Kidney epithelial cell (primary cell): ENCODE data around the gene EFHC1. TPM values are rescaled to one million over a fixed set of nuclear protein-coding genes. Genes with fewer than 3 reads are reported as not detected.

ENCODE experiments used
- DNase-seq: peaks from one replicate; pipeline ENCODE4 v3.0.0-alpha.2; 2010; ENCODE audit warnings: low read depth
- H3K27me3 ChIP-seq: 2 replicates; pipeline ENCODE4 v1.6.0; 2011; ENCODE audit warnings: low read length; ENCODE audit not compliant: control insufficient read depth, insufficient read depth
- H3K36me3 ChIP-seq: 2 replicates; pipeline ENCODE4 v1.5.1; 2011; ENCODE audit warnings: low read length; ENCODE audit not compliant: control insufficient read depth, insufficient read depth
- H3K4me3 ChIP-seq: 2 replicates; pipeline ENCODE4 v1.5.1; 2011; ENCODE audit warnings: low read depth, mild to moderate bottlenecking, control low read depth, low read length
- total RNA-seq: library from RNA; depleted of rRNA; stranded (reverse); fragments of >200 nt; gene quantifications from 2 replicates; pipeline ENCODE4 v1.2.3, GENCODE V29; 2015
- TF ChIP-seq, protein P1 (sequence below): IDR thresholded peaks from 2 replicates; pipeline ENCODE4 v1.5.1; 2011; ENCODE audit warnings: mild to moderate bottlenecking, moderate library complexity, low read length, control low read depth, inconsistent platforms; ENCODE audit not compliant: insufficient read depth, poor library complexity, severe bottlenecking

EFHC1 gene
- total RNA-seq, 1 donor from 2014 or later: 22.9 TPM

DNA sequence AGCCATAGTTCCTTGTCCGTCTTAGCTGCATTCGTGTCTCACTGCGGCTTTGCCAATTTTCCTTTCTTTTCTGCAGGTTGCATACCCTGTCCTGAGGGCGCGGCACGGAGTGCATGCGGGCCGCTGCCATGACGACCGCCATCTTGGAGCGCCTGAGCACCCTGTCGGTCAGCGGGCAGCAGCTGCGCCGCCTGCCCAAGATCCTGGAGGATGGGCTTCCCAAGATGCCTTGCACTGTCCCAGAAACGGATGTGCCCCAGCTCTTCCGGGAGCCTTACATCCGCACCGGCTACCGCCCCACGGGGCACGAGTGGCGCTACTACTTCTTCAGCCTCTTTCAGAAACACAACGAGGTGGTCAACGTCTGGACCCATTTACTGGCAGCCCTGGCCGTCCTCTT is 17.1 kb upstream of the EFHC1 start:
- DNase-seq: no peak
- TF ChIP-seq, protein P1, sequence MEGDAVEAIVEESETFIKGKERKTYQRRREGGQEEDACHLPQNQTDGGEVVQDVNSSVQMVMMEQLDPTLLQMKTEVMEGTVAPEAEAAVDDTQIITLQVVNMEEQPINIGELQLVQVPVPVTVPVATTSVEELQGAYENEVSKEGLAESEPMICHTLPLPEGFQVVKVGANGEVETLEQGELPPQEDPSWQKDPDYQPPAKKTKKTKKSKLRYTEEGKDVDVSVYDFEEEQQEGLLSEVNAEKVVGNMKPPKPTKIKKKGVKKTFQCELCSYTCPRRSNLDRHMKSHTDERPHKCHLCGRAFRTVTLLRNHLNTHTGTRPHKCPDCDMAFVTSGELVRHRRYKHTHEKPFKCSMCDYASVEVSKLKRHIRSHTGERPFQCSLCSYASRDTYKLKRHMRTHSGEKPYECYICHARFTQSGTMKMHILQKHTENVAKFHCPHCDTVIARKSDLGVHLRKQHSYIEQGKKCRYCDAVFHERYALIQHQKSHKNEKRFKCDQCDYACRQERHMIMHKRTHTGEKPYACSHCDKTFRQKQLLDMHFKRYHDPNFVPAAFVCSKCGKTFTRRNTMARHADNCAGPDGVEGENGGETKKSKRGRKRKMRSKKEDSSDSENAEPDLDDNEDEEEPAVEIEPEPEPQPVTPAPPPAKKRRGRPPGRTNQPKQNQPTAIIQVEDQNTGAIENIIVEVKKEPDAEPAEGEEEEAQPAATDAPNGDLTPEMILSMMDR: no peak

DNA sequence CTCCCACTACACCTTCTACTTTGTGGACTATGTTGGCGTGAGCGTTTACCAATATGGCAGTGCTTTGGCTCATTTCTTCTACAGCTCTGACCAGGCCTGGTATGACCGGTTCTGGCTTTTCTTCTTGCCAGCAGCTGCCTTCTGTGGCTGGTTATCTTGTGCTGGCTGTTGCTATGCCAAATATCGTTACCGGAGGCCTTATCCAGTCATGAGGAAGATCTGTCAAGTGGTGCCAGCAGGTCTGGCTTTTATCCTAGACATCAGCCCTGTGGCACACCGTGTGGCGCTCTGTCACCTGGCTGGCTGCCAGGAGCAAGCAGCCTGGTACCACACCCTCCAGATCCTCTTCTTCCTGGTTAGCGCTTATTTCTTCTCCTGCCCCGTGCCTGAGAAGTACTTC is 16.5 kb upstream of the EFHC1 start:
- no peak overlapping the region for H3K4me3 ChIP-seq
- H3K27me3 ChIP-seq: no peaks in the 10 kb centered on the region
- DNase-seq: no peak
- TF ChIP-seq, protein P1: no peak
- H3K36me3 ChIP-seq: no peaks in the 10 kb centered on the region

More for the DNA sequence above, 17.1 kb upstream of the EFHC1 start:
- H3K27me3 ChIP-seq: no peaks in the 10 kb centered on the region
- no peak overlapping the region for H3K4me3 ChIP-seq
- no peaks in the 10 kb centered on the region for H3K36me3 ChIP-seq

DNA sequence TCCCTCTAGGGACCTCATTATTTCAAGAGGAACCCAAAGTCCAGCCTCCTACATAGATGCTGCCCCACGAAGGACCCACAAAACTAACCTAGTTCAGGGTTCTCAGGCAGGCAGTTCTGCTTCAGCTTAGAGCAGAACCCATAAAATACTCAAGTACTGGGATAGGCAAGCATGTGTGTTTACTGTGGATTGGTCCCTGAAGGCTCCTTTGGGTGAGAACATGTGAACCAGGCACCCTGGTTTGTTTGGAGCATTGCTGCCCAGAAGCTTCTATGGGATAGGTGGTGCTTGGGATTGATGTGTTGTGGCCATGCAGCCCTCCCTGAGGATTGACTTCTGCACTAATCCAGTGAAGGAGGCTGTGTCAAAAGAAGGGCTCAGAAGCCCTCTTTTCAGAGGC is 14.9 kb upstream of the EFHC1 start:
- Histone ChIP-seq H3K36me3 (no peaks in the 10 kb centered on the region), H3K4me3 (no peak overlapping the region), H3K27me3 (no peaks in the 10 kb centered on the region)
- no peak for DNase-seq
- TF ChIP-seq, protein P1: no peak

DNA sequence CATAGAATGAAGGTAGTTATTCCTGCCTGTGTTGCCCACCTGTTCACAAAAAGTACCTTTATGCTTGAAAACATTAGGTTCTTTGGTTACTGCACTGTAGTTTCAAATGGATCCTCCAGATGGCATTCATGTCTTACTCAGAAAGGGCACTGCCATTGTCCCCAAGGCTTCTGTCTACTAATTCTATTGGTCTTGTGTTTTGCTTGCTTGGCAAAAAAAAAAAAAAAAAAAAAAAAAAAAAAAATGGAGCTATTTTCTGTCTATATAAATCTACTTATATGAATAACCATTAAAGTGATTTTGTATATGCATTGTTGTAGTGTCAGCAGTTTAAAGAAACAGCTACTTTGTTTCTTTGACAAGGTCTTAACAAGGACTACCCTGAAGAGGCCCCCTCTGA is 12.7 kb upstream of the EFHC1 start:
- Histone ChIP-seq H3K36me3 (no peaks in the 10 kb centered on the region), H3K27me3 (no peaks in the 10 kb centered on the region), H3K4me3 (no peak overlapping the region)
- no peak for DNase-seq
- TF ChIP-seq, protein P1: peak; percentile 56

DNA sequence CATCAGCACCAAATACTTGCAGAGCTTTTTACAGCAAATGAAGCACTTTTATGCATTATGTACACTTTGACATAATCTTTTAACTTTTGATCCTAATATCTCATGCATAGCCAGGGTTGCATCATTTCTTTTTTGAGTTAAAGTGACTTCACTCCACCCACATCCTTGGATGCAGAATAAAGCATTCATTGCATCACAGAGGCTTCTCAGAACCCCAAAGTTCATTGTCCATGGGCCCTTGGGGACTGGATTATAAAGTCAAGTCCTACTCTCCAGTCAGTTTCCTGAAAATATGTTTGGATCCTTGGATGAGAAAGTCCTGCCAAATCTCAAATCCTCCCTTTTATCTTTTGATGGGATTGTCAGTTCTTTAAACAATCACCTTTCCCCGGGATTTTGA is 10.6 kb upstream of the EFHC1 start:
- Histone ChIP-seq H3K27me3 (no peaks in the 10 kb centered on the region), H3K36me3 (no peaks in the 10 kb centered on the region), H3K4me3 (no peak overlapping the region)
- no peak for DNase-seq
- TF ChIP-seq, protein P1: no peak

GRCh38 chr6:52410979-52411378 is 9.2 kb upstream of the EFHC1 start:
- Histone ChIP-seq H3K27me3 (no peaks in the 10 kb centered on the region), H3K4me3 (no peak overlapping the region), H3K36me3 (no peaks in the 10 kb centered on the region)
- no peak for DNase-seq
- TF ChIP-seq, protein P1: no peak
